ENCODE data around the gene GTF2H1.

- TF ChIP-seq TAF1 (IDR thresholded peaks at IDR 0.05; ENCODE audit: low read depth), result no peak
- TF ChIP-seq EP300 (IDR thresholded peaks at IDR 0.05; ENCODE audit: borderline replicate concordance), result no peak
These were observed 9.9 kb downstream of the GTF2H1 start for GRCh38 chr11:18332302-18332701.
